Stimulated activated naive B cell treated with anti-CD40 and anti-IgM and Interleukin-4, amounts not matched to agents 10 μg/mL and 1 μg/mL and 100 μg/mL, for 72 hours (primary cell): ENCODE data around the gene TIMM10.

Experiments used
- ATAC-seq, 2 donors: fragments of 150-1000 bp; cut with Tn5 transposase; replicated peaks; 2 replicates each; pipeline ENCODE4 v1.10.0; 2021; ENCODE audit warnings: moderate library complexity in 1 of 2
- DNase-seq: peaks from one replicate; pipeline ENCODE4 v3.0.0; 2021
- H3K27ac Mint-ChIP-seq: one replicate; pipeline ENCODE4 v1.8.0; 2022; ENCODE audit warnings: mild to moderate bottlenecking, mixed read lengths
- H3K27me3 Mint-ChIP-seq, 2 donors: one replicate each; pipeline ENCODE4 v1.8.0; 2022; ENCODE audit warnings: mixed read lengths in 2 of 2
- H3K36me3 Mint-ChIP-seq, 2 donors: one replicate each; pipeline ENCODE4 v1.8.0; 2022; ENCODE audit warnings: mixed read lengths in 2 of 2, mild to moderate bottlenecking in 1 of 2
- H3K4me1 Mint-ChIP-seq, 2 donors: one replicate each; pipeline ENCODE4 v1.8.0; 2022; ENCODE audit warnings: mixed read lengths in 2 of 2, mild to moderate bottlenecking in 1 of 2
- H3K4me3 Mint-ChIP-seq, 2 donors: one replicate each; pipeline ENCODE4 v1.8.0; 2022; ENCODE audit warnings: mild to moderate bottlenecking in 2 of 2, mixed read lengths in 2 of 2, moderate library complexity in 1 of 2
- H3K9me3 Mint-ChIP-seq, 2 donors: one replicate each; pipeline ENCODE4 v1.8.0; 2022; ENCODE audit warnings: mixed read lengths in 2 of 2, mild to moderate bottlenecking in 1 of 2

The TIMM10 gene

DNA sequence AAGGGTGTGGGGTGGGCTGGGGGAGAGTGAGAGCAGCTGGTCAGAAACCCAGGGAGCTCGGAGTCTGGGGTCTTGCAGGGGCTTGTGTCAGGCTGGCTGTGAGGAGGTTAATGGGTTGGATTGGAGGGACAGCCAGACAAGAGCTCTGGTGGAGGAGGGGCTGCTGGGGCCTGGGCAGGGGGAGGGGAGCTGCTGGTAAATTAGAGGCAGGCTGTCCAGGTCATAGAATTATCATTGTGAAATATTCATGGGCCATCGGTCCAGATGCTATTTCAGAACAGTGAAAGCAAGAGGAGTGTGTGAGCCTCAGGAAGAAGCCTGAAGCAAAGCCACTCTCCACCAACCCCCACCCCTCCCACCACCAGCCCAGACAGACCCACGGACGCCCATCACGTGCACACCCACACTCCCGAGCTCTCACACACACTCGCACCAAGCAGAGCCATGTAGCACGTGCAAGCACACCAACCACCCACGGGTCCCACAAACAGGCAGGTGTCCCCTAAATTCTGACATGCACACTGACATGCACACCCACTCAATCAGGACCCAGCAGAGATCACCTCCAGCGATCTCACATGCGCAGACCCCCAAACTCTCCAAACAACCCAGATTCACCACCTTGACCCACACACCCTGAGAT is 51.4 kb downstream of the TIMM10 start:
- DNase-seq: no peak

More for the DNA sequence above, 51.4 kb downstream of the TIMM10 start:
- no peak for ATAC-seq
- peaks cover 30 to 70% of the 10 kb centered on the region in 2 donors for H3K4me1 Mint-ChIP-seq
- H3K36me3 Mint-ChIP-seq: no peaks in the 10 kb centered on the region
- no peak overlapping the region for H3K4me3 Mint-ChIP-seq
- no peak overlapping the region for H3K27ac Mint-ChIP-seq
- H3K27me3 Mint-ChIP-seq: peaks cover 21 to 33% of the 10 kb centered on the region in 2 donors
- no peaks in the 10 kb centered on the region for H3K9me3 Mint-ChIP-seq
